ENCODE data around the gene SMAD2.

GRCh38 chr18:47930931-47931717 lies 665 bp upstream of the SMAD2 start:
- TF ChIP-seq ZFX (IDR thresholded peaks at IDR 0.05; ENCODE audit: borderline replicate concordance) (no peak), CTCF (IDR thresholded peaks at IDR 0.05) (no peak)

All from 22Rv1 (cell line).